ENCODE data around the gene CBX1.
A peak's percentile ranks its signal among the peaks of the same experiment; 100 is the strongest.
"Not testable (repeated sequence)": the region's sequence is repeated elsewhere in the genome, so short reads cannot be mapped to it uniquely, and the experiment has no call there.

Gene CBX1

GRCh38 chr17:48071654-48072053 lies 29.6 kb downstream of the CBX1 start:
- no peak for DNase-seq

DNA sequence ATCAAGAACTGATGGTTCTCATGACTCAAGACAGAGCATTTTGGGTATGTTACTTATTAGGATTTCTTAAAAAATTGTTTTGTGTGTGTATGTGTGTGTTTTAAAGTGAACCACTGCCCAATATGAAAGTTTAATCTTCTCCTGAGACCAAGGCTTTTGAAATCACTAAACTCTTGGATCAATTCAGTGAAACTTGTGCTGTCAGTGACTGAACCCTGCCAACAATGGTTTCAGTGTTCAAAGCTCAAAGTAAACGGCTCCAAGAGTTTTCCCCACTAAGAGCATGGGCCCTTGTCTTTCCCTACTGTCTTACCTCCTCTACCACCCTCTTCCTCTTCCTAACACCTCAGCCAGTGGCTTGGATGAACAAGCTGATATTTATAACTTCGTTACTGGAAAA lies 31.1 kb downstream of the CBX1 start:
- DNase-seq: no peak

DNA sequence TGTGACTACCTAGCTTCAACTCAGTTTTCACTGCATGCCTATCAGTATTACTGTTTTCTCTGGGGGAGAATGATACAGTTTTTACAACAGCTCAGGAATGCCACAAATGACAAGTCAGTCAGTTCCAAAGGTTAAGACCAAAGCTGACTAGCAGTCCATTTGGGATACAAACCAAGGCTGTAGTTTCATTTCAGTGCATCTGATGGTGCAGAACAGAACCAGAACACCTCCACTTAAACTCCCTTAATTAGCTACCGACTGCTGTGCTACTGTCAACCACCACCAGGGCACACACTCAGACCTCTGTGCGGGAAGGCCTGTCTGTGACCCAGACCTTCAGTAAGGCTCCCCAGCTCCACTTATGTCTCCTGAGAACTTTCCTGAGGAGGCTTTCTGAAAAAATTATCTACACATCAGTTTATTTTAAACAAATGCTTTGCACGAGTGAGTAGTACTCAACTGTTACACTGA lies 32.8 kb downstream of the CBX1 start:
- DNase-seq: no peak

GRCh38 chr17:48067808-48068207 lies 33.5 kb downstream of the CBX1 start:
- not testable (repeated sequence) for DNase-seq

DNA sequence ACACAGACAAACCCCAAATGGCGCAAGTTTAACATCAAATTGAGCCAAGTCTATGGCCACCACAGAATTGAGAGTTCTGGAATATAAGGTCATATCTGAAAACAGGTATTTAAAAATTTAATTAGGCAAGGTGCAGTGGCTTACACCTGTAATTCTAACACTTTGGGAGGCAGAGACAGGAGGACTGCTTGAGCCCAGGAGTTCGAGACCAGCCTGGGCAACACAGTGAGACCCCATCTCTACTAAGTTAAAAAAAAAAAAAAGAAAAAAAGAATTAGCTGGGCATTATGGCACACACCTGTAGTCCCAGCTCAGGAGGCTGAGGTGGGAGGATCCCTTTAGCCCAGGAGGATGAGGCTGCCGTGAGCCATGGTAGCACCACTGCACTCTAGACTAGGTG lies 34.0 kb downstream of the CBX1 start:
- no peak for DNase-seq

DNA sequence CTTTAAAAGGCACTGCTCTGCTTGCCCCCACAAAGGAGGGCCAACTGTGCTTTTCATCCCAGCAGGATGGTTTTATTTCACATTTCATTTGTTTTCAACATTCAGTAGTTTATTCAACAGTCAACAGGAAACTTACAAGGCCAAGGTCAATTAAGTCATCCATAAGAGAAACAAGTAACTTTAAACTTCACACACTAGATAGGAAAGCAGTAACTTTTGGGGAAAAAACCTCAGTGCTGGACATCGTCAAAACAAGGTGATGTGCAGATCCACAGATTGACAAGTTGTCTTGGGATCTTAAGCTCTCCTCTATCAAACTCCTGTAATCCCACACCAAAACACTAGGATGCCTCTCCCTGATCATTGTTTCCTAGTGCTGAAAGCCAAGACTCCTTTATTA lies 34.6 kb downstream of the CBX1 start:
- no peak for DNase-seq

DNA sequence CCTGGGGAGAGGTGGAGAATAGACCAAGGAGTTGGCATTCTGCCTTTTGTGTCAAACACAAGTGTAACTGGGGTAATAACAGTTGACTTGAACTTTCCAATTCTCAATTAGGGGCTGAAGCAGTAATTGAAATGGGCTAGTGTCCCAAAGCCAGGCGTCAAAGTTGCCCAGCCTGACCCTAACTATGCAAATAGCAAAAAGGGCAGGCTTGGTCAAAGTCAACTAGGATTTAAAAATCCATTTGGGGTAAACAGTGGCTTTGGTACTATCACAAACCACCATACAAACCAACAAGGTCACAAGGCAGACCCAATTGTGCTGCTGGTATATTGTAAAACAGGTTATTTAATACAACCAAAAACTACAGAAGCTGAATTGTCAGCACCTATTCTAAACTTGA lies 35.1 kb downstream of the CBX1 start:
- no peak for DNase-seq

DNA sequence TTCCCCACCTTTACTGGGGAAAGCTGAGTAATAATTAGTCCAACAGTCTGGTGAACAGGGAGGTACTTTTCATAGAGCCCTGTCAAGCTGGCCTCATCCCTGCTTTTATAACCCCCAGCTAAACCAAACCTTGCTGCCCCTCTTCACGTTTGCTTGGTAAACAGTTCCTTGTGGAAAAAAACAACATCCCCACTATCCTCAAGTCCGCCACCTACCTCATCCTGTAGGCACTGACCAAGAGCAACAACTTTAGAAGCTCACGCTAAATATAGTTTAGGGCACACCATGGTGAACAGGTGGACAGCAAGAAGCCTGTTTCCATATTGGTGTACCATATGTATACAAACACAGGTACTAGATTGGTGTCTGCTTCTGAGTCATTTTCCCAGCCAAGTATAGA lies 36.6 kb downstream of the CBX1 start:
- DNase-seq: no peak

- no peak for DNase-seq
These were observed 39.0 kb downstream of the CBX1 start for GRCh38 chr17:48062273-48062672.

- DNase-seq: no peak
These were observed 41.0 kb downstream of the CBX1 start for GRCh38 chr17:48060249-48060648.

DNA sequence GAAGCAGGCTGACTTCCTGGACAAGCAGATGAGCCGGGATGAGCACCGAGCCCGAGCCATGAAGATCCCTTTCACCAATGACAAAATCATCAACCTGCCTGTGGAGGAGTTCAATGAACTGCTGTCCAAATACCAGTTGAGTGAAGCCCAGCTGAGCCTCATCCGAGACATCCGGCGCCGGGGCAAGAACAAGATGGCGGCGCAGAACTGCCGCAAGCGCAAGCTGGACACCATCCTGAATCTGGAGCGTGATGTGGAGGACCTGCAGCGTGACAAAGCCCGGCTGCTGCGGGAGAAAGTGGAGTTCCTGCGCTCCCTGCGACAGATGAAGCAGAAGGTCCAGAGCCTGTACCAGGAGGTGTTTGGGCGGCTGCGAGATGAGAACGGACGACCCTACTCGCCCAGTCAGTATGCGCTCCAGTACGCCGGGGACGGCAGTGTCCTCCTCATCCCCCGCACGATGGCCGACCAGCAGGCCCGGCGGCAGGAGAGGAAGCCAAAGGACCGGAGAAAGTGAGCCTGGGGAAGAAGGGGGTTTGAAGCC lies 42.1 kb downstream of the CBX1 start:
- DNase-seq: no peak

DNA sequence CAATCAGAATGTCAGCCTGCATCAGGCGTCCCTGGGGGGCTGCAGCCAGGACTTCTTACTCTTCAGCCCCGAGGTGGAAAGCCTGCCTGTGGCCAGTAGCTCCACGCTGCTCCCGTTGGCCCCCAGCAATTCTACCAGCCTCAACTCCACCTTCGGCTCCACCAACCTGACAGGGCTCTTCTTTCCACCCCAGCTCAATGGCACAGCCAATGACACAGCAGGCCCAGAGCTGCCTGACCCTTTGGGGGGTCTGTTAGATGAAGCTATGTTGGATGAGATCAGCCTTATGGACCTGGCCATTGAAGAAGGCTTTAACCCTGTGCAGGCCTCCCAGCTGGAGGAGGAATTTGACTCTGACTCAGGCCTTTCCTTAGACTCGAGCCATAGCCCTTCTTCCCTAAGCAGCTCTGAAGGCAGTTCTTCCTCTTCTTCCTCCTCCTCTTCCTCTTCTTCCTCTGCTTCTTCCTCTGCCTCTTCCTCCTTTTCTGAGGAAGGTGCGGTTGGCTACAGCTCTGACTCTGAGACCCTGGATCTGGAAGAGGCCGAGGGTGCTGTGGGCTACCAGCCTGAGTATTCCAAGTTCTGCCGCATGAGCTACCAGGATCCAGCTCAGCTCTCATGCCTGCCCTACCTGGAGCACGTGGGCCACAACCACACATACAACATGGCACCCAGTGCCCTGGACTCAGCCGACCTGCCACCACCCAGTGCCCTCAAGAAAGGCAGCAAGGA lies 42.7 kb downstream of the CBX1 start:
- no peak for DNase-seq

- no peak for DNase-seq
These were observed 43.7 kb downstream of the CBX1 start for GRCh38 chr17:48057626-48058025.

DNA sequence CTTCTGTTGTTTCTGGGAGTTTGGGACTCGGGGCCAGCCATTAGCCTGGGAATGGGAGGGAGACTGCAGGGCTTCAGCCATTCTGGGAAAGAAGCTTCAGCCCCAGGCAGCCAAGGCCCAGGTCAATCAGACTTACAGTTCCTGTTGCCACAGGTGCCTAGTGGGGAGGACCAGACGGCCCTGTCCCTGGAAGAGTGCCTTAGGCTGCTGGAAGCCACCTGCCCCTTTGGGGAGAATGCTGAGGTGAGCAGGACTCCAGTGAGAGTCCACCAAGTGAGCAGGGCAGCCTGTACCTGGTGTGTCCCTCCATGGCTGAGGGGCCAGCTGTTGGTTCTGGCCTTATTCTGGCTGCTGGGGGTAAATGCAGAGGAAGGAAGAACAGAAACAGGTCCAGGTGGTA lies 44.4 kb downstream of the CBX1 start:
- DNase-seq: no peak

GRCh38 chr17:48056246-48056745 lies 45.0 kb downstream of the CBX1 start:
- DNase-seq: no peak

GRCh38 chr17:48055531-48056245 lies 45.6 kb downstream of the CBX1 start:
- no peak for DNase-seq

DNA sequence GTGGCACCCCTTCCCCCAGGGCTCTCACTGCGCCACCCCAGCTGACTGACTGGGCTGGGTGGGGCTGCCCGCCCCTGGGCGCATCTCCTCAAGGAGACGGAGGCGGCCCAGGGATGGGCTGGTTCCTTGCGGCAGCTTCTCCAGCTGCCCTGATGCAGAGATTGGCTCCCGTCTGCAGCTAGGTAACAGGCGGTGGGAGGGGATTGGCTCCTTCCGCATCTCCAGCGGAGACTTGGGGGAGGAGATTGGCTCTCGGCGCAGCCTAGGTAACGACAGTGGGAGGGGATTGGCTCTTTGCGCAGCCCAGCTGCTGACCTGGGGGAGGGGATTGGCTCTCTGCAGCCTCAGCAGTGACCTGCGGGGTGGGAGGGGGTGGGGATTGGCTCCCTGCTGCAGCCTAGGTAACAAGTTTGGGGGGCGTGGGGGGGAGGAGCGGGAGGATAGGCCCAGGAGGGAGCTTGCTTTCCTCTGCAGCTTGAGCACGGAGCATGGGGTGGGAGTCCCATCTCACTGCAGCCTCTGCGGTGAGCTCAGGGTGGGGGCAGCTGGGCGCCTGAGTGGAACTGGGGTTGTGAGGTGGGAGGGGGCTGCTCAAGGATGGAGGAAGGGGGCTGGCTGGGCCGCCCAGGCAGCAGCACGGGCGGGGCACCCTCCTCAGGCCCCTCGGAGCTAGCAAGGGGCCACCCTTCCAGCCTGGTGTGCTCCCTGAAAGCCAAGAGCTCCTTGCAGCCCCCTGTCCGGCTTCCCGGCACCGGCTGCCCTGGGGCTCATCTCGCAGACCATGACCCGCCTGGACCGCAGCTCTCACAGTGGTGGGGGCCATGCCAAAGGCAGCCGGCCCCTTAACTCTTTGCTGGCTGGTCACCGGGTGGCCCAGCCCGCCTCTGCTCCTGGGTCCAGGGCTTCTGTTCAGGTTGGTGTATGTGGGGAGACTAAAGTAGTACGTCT lies 46.8 kb downstream of the CBX1 start:
- peak; percentile 82 for DNase-seq

DNA sequence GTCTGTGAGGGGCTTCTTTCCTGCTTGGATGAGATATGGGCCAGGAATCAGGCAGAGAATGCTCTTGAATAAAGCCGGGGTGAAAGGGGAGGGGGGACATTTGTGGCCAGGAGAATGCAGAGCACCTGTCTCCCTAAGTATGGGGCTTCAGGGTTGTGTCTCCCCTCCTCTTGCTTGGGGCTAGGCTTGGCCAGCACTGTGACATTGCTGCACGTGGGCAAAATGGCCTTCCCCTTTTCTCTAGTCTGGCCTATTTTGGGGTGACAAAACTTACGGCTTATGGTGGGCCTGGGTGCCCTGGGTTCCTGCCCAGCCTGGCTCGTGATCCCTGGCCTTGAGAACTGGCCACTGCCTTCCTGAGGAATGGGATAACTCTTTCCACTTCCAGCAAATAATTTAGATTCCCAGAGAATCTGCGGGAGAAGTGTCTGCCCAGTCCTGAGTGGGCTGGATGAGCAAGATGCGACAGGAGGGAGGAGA lies 47.5 kb downstream of the CBX1 start:
- DNase-seq: no peak

- DNase-seq: peak; percentile 81
These were observed 48.1 kb downstream of the CBX1 start for GRCh38 chr17:48052956-48053757.

- peak; percentile 84 for DNase-seq
These were observed 49.4 kb downstream of the CBX1 start for GRCh38 chr17:48051706-48052486.

- no peak for DNase-seq
These were observed 50.0 kb downstream of the CBX1 start for GRCh38 chr17:48051283-48051682.

Data from femur (tissue), 1 donor.